GM12865 (cell line): ENCODE results near the gene CREB1.

Source experiments
- DNase-seq: peaks from one replicate; pipeline ENCODE4 v3.0.0; 2010; ENCODE audit warnings: low read depth
- H3K4me3 ChIP-seq: 2 replicates; pipeline ENCODE4 v1.5.1; 2011; ENCODE audit warnings: mild to moderate bottlenecking, low read depth, low read length, control low read depth
- CTCF ChIP-seq: IDR thresholded peaks from 2 replicates; pipeline ENCODE4 v1.5.1; 2011; ENCODE audit warnings: low read length, control low read depth, low read depth, inconsistent platforms; ENCODE audit not compliant: insufficient read depth; ENCODE audit errors: missing control alignments

CREB1 gene

GRCh38 chr2:207539470-207539869 is 9.7 kb downstream of the CREB1 start:
- TF ChIP-seq CTCF = no peak
- no peak overlapping the region for H3K4me3 ChIP-seq
- no peak for DNase-seq

GRCh38 chr2:207540431-207540830 is 10.7 kb downstream of the CREB1 start:
- TF ChIP-seq CTCF = no peak
- H3K4me3 ChIP-seq = no peak overlapping the region
- no peak for DNase-seq

- no peak for DNase-seq
- TF ChIP-seq CTCF = no peak
- no peak overlapping the region for H3K4me3 ChIP-seq
These were observed 12.2 kb downstream of the CREB1 start for GRCh38 chr2:207541933-207542332.

GRCh38 chr2:207543272-207543671 is 13.5 kb downstream of the CREB1 start:
- no peak for TF ChIP-seq CTCF
- DNase-seq = no peak
- H3K4me3 ChIP-seq = no peak overlapping the region

GRCh38 chr2:207546822-207547221 is 17.1 kb downstream of the CREB1 start:
- no peak overlapping the region for H3K4me3 ChIP-seq
- no peak for TF ChIP-seq CTCF
- DNase-seq = no peak

- DNase-seq = no peak
- no peak overlapping the region for H3K4me3 ChIP-seq
- no peak for TF ChIP-seq CTCF
These were observed 19.4 kb downstream of the CREB1 start for GRCh38 chr2:207549145-207549544.

- no peak overlapping the region for H3K4me3 ChIP-seq
- no peak for TF ChIP-seq CTCF
- no peak for DNase-seq
These were observed 28.3 kb downstream of the CREB1 start for GRCh38 chr2:207558079-207558491.
